ENCODE results near the gene KRTAP8-1. TPM values are rescaled to one million over a fixed set of nuclear protein-coding genes. Genes with fewer than 3 reads are reported as not detected.

KRTAP8-1 gene
- total and polyA plus RNA-seq, 2 donors (not counting 1 experiment from before 2014, with no cell fraction given): not detected

- Histone ChIP-seq H3K79me2 (ENCODE audit: control insufficient read depth, insufficient read depth, low read length) (no peaks in the 10 kb centered on the region), H3K9me3 (ENCODE audit: control extremely low read depth in 1 of 3, control insufficient read depth in 2 of 3, insufficient read depth in 1 of 3, low read length in 2 of 3) (no peaks in the 10 kb centered on the region), H3K9ac (ENCODE audit: low read length) (no peak overlapping the region), H3K4me3 (ENCODE audit: control extremely low read depth in 1 of 5, extremely low read depth in 1 of 5, insufficient read depth in 1 of 5, low read depth in 2 of 5, low read length in 4 of 5) (no peak overlapping the region), H3K27ac (ENCODE audit: low read length in 2 of 2) (no peak overlapping the region), H3K4me2 (replicated peaks; ENCODE audit: low read depth, low read length, poor library complexity, severe bottlenecking) (no peak overlapping the region), H3K27me3 (replicated peaks in 1 of 4; ENCODE audit: control extremely low read depth in 1 of 4, control insufficient read depth in 3 of 4, insufficient read depth in 4 of 4, low read length in 3 of 4) (no peaks in the 10 kb centered on the region), H2AFZ (ENCODE audit: insufficient read depth, low read depth, low read length, poor library complexity, severe bottlenecking) (no peak overlapping the region), H3K36me3 (replicated peaks in 1 of 2; ENCODE audit: control extremely low read depth in 1 of 2, control insufficient read depth in 1 of 2, extremely low read depth in 1 of 2, insufficient read depth in 2 of 2, low read length in 1 of 2) (no peaks in the 10 kb centered on the region), H4K20me1 (ENCODE audit: control insufficient read depth, insufficient read depth, low read length, poor library complexity, severe bottlenecking) (no peaks in the 10 kb centered on the region), H3K4me1 (ENCODE audit: control insufficient read depth in 2 of 2, insufficient read depth in 2 of 2, low read length in 2 of 2) (no peaks in the 10 kb centered on the region)
- POLR2A ChIA-PET: no interaction called here
- ATAC-seq (ENCODE audit: low read depth) (no peak), DNase-seq (no peak)
- no peak for TF ChIP-seq EZH2 (IDR thresholded peaks at IDR 0.05; ENCODE audit: borderline replicate concordance, insufficient read depth, low read depth, low read length, poor library complexity, severe bottlenecking)
- no peak for TF ChIP-seq CTCF (IDR thresholded peaks at IDR 0.05)
- H3K4me1 Mint-ChIP-seq: no peaks in the 10 kb centered on the region
- CTCF ChIA-PET: no interaction called here
- intact Hi-C loops (cut with micrococcal nuclease): no loop called here
- no peak overlapping the region for H3K27ac Mint-ChIP-seq
- H3K4me3 Mint-ChIP-seq: no peak overlapping the region
- no peaks in the 10 kb centered on the region for H3K27me3 Mint-ChIP-seq
- no peaks in the 10 kb centered on the region for H3K9me3 Mint-ChIP-seq (ENCODE audit: insufficient read depth)
These were observed 29.9 kb upstream of the KRTAP8-1 start for GRCh38 chr21:30842990-30843389.

GRCh38 chr21:30839304-30839703, 26.2 kb upstream of the KRTAP8-1 start:
- Histone ChIP-seq H3K27me3 (replicated peaks in 1 of 4; ENCODE audit: control extremely low read depth in 1 of 4, control insufficient read depth in 3 of 4, insufficient read depth in 4 of 4, low read length in 3 of 4) (peaks cover 0 to 2% (median 0%) of the 10 kb centered on the region in 4 experiments), H3K27ac (ENCODE audit: low read length in 2 of 2) (no peak overlapping the region), H3K4me3 (ENCODE audit: control extremely low read depth in 1 of 5, extremely low read depth in 1 of 5, insufficient read depth in 1 of 5, low read depth in 2 of 5, low read length in 4 of 5) (no peak overlapping the region), H3K79me2 (ENCODE audit: control insufficient read depth, insufficient read depth, low read length) (no peaks in the 10 kb centered on the region), H3K9me3 (ENCODE audit: control extremely low read depth in 1 of 3, control insufficient read depth in 2 of 3, insufficient read depth in 1 of 3, low read length in 2 of 3) (no peaks in the 10 kb centered on the region), H3K4me2 (replicated peaks; ENCODE audit: low read depth, low read length, poor library complexity, severe bottlenecking) (no peak overlapping the region), H2AFZ (ENCODE audit: insufficient read depth, low read depth, low read length, poor library complexity, severe bottlenecking) (no peak overlapping the region), H4K20me1 (ENCODE audit: control insufficient read depth, insufficient read depth, low read length, poor library complexity, severe bottlenecking) (no peaks in the 10 kb centered on the region), H3K9ac (ENCODE audit: low read length) (no peak overlapping the region), H3K36me3 (replicated peaks in 1 of 2; ENCODE audit: control extremely low read depth in 1 of 2, control insufficient read depth in 1 of 2, extremely low read depth in 1 of 2, insufficient read depth in 2 of 2, low read length in 1 of 2) (no peaks in the 10 kb centered on the region), H3K4me1 (ENCODE audit: control insufficient read depth in 2 of 2, insufficient read depth in 2 of 2, low read length in 2 of 2) (no peaks in the 10 kb centered on the region)
- intact Hi-C loops (cut with micrococcal nuclease): no loop called here
- H3K27me3 Mint-ChIP-seq: no peaks in the 10 kb centered on the region
- H3K4me3 Mint-ChIP-seq: no peak overlapping the region
- no peaks in the 10 kb centered on the region for H3K4me1 Mint-ChIP-seq
- ATAC-seq (ENCODE audit: low read depth) (no peak), DNase-seq (no peak)
- no peak overlapping the region for H3K27ac Mint-ChIP-seq
- 48% methylated on average over 4 of the region's 5 CpGs for WGBS (ENCODE audit: insufficient coverage)
- no peak for TF ChIP-seq CTCF (IDR thresholded peaks at IDR 0.05)
- TF ChIP-seq EZH2 (IDR thresholded peaks at IDR 0.05; ENCODE audit: borderline replicate concordance, insufficient read depth, low read depth, low read length, poor library complexity, severe bottlenecking): no peak
- no peaks in the 10 kb centered on the region for H3K9me3 Mint-ChIP-seq (ENCODE audit: insufficient read depth)
- POLR2A ChIA-PET: no interaction called here
- CTCF ChIA-PET: no interaction called here
